Activated CD4-positive, alpha-beta memory T cell treated with anti-CD3 and anti-CD28 coated beads, Interleukin-2, amount 10 ng/mL, durations not matched to agents 7 days and 5 days (primary cell): ENCODE measurements around the gene TBC1D16. TPM values are rescaled to one million over a fixed set of nuclear protein-coding genes. Genes with fewer than 3 reads are reported as not detected.
A peak's percentile ranks its signal among the peaks of the same experiment; 100 is the strongest.

Experiments
- CTCF ChIA-PET: fragments of 350-600 bp; sonication (Branson Sonifier 250); formaldehyde crosslinking; loops from one replicate; lab custom pipeline; 2021; ENCODE audit warnings: antibody characterized with exemption, inconsistent platforms; lab: Charles Lee
- POLR2A ChIA-PET: fragments of 350-600 bp; sonication (Branson Sonifier 250); formaldehyde crosslinking; loops from one replicate; lab custom pipeline; 2021; ENCODE audit warnings: antibody characterized with exemption; lab: Charles Lee
- DNase-seq: peaks from one replicate; pipeline ENCODE4 v3.0.0-alpha.2; 2020
- H3K27ac Mint-ChIP-seq: one replicate; pipeline ENCODE4 v1.8.0; 2021; ENCODE audit warnings: mild to moderate bottlenecking, mixed read lengths
- H3K27me3 Mint-ChIP-seq: one replicate; pipeline ENCODE4 v1.8.0; 2021; ENCODE audit warnings: mixed read lengths
- H3K36me3 Mint-ChIP-seq: one replicate; pipeline ENCODE4 v1.8.0; 2021; ENCODE audit warnings: low read depth, mixed read lengths
- H3K4me1 Mint-ChIP-seq: one replicate; pipeline ENCODE4 v1.8.0; 2021; ENCODE audit warnings: mixed read lengths
- H3K4me3 Mint-ChIP-seq: one replicate; pipeline ENCODE4 v1.8.0; 2021; ENCODE audit warnings: mild to moderate bottlenecking, mixed read lengths
- H3K9me3 Mint-ChIP-seq: one replicate; pipeline ENCODE4 v1.8.0; 2021; ENCODE audit warnings: mixed read lengths
- total RNA-seq, 2 experiments: library from RNA; stranded (reverse); gene quantifications; one replicate each; pipeline ENCODE4 v1.2.3, GENCODE V29; 2021

Gene TBC1D16
- total RNA-seq, 2 experiments from 2014 or later: 0.63 TPM

DNA sequence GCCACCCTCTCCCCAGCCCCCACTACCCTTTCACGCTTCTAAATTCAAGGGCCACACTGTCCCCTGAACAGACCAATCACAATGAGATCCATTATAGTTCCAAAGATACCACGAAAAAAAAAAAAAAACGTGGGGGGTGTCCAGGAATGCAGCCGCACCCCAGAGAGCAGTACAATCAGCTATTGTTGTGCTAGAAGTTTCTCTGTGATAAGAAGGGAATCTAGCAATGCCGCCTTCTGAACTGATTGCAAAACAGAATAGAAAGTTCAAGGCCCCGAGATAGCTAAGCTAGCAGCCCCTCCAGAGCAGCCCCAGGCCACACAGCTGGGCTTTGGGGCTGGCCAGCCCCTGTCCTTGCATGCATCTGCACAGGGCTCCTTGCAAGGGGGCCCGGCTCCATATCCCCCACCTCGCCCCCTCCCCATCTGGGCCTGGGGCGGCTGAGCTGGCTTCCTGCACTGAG lies 109.5 kb downstream of the TBC1D16 start:
- peaks cover 2% of the 10 kb centered on the region for H3K36me3 Mint-ChIP-seq
- H3K27me3 Mint-ChIP-seq: peaks cover 12% of the 10 kb centered on the region
- no peak overlapping the region for H3K27ac Mint-ChIP-seq
- no peak for DNase-seq
- H3K4me1 Mint-ChIP-seq: peaks cover 53% of the 10 kb centered on the region
- no peak overlapping the region for H3K4me3 Mint-ChIP-seq
- CTCF ChIA-PET: no interaction called here
- POLR2A ChIA-PET: no interaction called here
- no peaks in the 10 kb centered on the region for H3K9me3 Mint-ChIP-seq

- Mint-ChIP-seq H3K9me3 (no peaks in the 10 kb centered on the region), H3K27me3 (peaks cover 7% of the 10 kb centered on the region), H3K4me3 (peak overlapping the region; percentile 64), H3K36me3 (peaks cover 2% of the 10 kb centered on the region), H3K27ac (peak overlapping the region; percentile 68), H3K4me1 (peaks cover 52% of the 10 kb centered on the region)
- ChIA-PET POLR2A (no interaction called here), CTCF (interaction anchor here (2.2 kb wide), 1 partner anchor 86 kb away, joined by 10 read pairs; the partner anchor contains the start of gene CBX4)
- peak; percentile 44 for DNase-seq
These were observed 110.3 kb downstream of the TBC1D16 start for GRCh38 chr17:79925242-79925957.

DNA sequence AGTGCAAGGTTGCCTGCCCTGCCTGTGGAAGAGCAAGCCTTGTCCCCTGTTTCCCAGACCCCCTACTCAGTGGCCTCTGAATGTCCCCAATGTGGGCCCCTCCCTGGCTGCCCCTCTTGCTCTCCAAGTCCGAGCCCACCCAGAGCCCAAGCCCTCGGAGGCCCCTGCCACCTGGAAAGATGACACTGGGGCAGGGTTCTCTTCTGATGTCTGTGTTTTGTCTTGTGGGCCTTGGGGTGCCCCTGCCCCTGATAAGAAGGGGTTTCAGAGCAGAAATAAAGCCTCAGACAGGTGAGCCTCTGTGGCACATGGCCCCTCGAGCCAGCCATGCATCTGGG lies 111.1 kb downstream of the TBC1D16 start:
- ChIA-PET POLR2A (interaction anchor here (1.3 kb wide), 1 partner anchor 85 kb away, joined by 3 read pairs; the partner anchor contains the start of gene CBX4), CTCF (interaction anchor here (2.2 kb wide), 1 partner anchor 85 kb away, joined by 10 read pairs; the partner anchor contains the start of gene CBX4)
- Mint-ChIP-seq H3K36me3 (peaks cover 2% of the 10 kb centered on the region), H3K27me3 (peaks cover 7% of the 10 kb centered on the region), H3K9me3 (no peaks in the 10 kb centered on the region), H3K4me3 (peak overlapping the region; percentile 64), H3K4me1 (peaks cover 52% of the 10 kb centered on the region), H3K27ac (peak overlapping the region; percentile 68)
- no peak for DNase-seq

DNA sequence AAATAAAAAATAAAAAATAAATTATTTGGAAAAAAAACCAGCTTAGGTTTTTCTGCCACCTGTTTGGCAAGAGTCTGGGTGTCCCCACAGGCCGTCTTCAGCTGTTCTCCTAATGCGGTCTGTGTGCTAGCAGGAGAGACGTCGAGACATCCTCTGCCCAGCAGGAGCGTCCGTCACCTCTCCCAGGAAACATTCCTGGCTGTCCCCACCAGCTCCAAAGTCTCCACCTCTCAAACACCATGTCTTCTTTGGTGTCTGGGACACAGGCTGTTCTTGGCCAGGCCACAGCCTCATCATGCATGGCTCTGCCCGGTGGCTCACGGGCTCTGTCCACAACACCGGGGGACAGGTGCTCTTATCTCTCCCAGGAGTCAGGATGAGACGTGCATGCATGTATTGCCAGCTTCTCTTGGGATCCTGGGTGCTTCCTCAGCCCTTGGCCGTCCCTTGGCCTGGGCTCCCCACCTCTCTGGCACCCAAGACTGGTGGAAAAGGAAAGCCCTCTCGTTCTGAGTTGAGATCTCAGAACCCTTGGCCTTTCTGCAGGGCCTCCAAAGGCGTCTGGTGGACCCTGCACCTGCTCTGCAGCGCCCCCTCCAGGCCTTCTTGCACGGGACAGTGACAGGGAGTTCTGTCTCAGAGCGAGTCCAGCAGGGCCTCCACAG lies 111.6 kb downstream of the TBC1D16 start:
- H3K27me3 Mint-ChIP-seq: peaks cover 8% of the 10 kb centered on the region
- ChIA-PET POLR2A (interaction anchor here (1.3 kb wide), 1 partner anchor 85 kb away, joined by 3 read pairs; the partner anchor contains the start of gene CBX4), CTCF (interaction anchor here (2.2 kb wide), 1 partner anchor 84 kb away, joined by 10 read pairs; the partner anchor contains the start of gene CBX4)
- H3K4me3 Mint-ChIP-seq: peak overlapping the region; percentile 64
- H3K9me3 Mint-ChIP-seq: no peaks in the 10 kb centered on the region
- peak; percentile 73 for DNase-seq
- peaks cover 2% of the 10 kb centered on the region for H3K36me3 Mint-ChIP-seq
- H3K27ac Mint-ChIP-seq: peak overlapping the region; percentile 68
- H3K4me1 Mint-ChIP-seq: peaks cover 52% of the 10 kb centered on the region

DNA sequence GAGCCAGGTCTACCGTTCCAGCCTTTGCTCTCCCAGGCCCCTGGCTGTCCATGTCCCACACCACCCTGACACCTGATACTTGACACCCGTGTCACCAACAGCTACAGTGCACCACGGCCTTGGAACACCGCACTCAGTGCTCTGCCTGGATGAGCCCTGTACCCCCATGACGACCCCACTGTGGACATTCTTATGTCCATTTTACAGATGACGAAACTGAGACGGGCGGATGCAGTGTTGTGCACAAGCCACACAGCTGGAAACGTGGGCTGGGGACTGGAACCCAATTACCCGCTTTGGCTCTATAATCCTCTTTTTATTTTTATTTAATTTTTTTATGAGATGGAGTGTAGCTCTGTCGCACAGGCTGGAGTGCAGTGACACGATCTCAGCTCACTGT lies 112.9 kb downstream of the TBC1D16 start:
- peaks cover 2% of the 10 kb centered on the region for H3K36me3 Mint-ChIP-seq
- H3K4me3 Mint-ChIP-seq: no peak overlapping the region
- peaks cover 47% of the 10 kb centered on the region for H3K4me1 Mint-ChIP-seq
- H3K27me3 Mint-ChIP-seq: peaks cover 2% of the 10 kb centered on the region
- POLR2A ChIA-PET: interaction anchor here (0.5 kb wide), 1 partner anchor 125 kb away, joined by 3 read pairs; no protein-coding TSS in a partner anchor
- CTCF ChIA-PET: interaction anchor here (0.6 to 1.3 kb wide), 2 partner anchors 38 to 48 kb away, joined by 3 to 5 read pairs; no protein-coding TSS in a partner anchor
- H3K27ac Mint-ChIP-seq: no peak overlapping the region
- no peak for DNase-seq
- no peaks in the 10 kb centered on the region for H3K9me3 Mint-ChIP-seq

DNA sequence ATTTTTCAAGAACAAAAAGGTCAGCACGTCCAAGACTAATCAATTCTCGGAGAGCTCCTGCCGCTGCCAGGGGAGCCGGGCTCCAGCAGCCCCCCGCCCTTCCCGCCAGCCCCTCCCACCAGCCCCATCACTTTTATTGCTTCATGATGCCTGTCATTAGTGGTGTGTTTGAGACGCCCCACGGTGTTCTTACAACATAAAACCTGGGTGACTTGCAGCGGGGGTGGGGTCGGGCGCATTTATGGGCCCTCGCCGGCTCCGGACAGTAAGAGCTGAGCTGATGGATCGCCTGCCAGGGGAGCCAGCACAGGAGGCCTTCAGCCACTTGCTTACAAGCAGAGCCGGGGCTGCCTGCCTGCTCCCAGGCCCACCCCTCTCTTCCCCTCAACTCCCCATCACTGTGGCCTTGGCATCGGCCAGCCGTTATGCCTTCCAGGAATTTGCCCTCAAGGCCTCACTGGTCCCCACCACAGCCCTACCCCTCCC lies 113.5 kb downstream of the TBC1D16 start:
- Mint-ChIP-seq H3K27me3 (peaks cover 2% of the 10 kb centered on the region), H3K27ac (peak overlapping the region; percentile 81), H3K4me3 (no peak overlapping the region), H3K4me1 (peaks cover 40% of the 10 kb centered on the region), H3K9me3 (no peaks in the 10 kb centered on the region), H3K36me3 (peaks cover 2% of the 10 kb centered on the region)
- CTCF ChIA-PET: interaction anchor here (1.3 kb wide), 1 partner anchor 49 kb away, joined by 3 read pairs; no protein-coding TSS in a partner anchor
- POLR2A ChIA-PET: no interaction called here
- DNase-seq: no peak

DNA sequence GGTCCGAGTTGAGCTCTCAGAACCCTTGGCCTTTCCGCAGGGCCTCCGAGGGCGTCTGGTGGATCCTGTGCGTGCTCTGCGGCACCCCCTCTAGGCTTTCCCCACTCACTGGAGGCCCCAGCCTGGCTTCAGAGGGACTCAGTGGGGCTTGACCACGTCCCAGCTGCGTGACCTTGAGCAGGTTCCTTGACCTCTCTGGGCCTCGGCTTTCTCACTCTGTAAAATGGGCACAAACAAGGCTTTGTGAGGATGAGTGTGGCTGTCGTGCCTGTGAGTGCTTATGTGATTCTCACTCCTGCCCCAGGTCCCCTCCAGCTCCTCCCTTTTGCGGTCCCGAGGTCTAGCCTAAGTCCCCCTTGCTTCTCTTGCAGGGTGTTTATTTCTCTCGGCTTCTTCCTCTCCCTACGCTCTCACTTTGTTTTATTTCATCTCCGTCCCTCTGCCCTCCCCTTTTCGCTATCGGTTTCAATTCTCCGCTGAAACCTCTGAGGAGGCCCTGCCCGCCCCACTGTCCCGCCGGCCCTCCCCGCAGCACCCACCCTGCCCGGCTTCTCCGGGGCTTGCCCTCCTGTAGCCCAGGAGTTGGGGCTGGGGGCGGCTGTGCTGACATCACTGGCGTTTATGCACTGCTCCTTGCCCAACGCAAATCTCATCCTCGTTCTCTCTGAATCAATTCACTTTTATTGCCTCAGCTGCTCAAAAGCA lies 114.1 kb downstream of the TBC1D16 start:
- peaks cover 34% of the 10 kb centered on the region for H3K4me1 Mint-ChIP-seq
- peaks cover 2% of the 10 kb centered on the region for H3K27me3 Mint-ChIP-seq
- peaks cover 2% of the 10 kb centered on the region for H3K36me3 Mint-ChIP-seq
- DNase-seq: peak; percentile 27
- ChIA-PET CTCF (no interaction called here), POLR2A (no interaction called here)
- H3K27ac Mint-ChIP-seq: peak overlapping the region; percentile 81
- H3K4me3 Mint-ChIP-seq: peak overlapping the region; percentile 7
- no peaks in the 10 kb centered on the region for H3K9me3 Mint-ChIP-seq

DNA sequence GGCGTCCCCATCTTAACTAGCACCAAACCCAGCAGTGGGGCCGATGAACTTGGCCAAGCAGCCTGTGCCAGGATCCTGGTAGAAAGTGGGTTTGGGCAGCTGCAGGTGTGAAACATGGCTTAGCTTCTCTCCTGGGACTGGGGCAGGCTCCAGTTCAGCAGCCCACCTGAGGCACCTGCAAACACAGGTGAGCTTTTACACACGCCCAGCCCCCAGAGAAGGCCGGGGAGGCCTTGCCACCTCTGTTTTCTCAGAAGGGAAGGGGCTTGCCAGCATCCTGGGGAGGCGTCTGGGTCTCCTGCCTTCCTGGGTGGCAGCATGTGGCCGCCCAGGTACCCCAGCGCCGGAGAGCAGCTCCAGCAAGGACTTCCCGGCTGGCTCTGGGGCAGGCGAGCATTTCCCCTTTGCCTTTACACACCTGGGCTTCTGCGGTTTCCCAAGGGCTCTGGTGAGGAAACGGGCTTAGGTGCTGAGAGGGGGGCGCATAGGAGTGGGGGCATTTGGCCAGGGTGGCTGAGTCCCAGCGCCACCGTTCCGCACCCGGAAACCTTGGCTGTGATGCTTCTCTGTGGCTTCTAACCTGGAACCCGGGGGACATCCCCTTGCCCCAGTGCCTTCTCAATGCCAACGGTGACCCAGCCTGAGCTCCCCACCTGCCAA lies 114.8 kb downstream of the TBC1D16 start:
- H3K4me1 Mint-ChIP-seq: peaks cover 29% of the 10 kb centered on the region
- H3K4me3 Mint-ChIP-seq: no peak overlapping the region
- peaks cover 2% of the 10 kb centered on the region for H3K27me3 Mint-ChIP-seq
- H3K36me3 Mint-ChIP-seq: peaks cover 2% of the 10 kb centered on the region
- ChIA-PET POLR2A (no interaction called here), CTCF (interaction anchor here (1.1 kb wide), 1 partner anchor 124 kb away, joined by 3 read pairs; the partner anchor contains the start of gene CBX8)
- no peaks in the 10 kb centered on the region for H3K9me3 Mint-ChIP-seq
- peak overlapping the region; percentile 81 for H3K27ac Mint-ChIP-seq
- no peak for DNase-seq

- POLR2A ChIA-PET: no interaction called here
- H3K36me3 Mint-ChIP-seq: peaks cover 2% of the 10 kb centered on the region
- H3K27ac Mint-ChIP-seq: no peak overlapping the region
- H3K4me3 Mint-ChIP-seq: no peak overlapping the region
- H3K4me1 Mint-ChIP-seq: peaks cover 21% of the 10 kb centered on the region
- H3K27me3 Mint-ChIP-seq: peaks cover 2% of the 10 kb centered on the region
- CTCF ChIA-PET: interaction anchor here (1.1 kb wide), 2 partner anchors 123 to 174 kb away, joined by 3 to 4 read pairs; partner anchors contain the start of gene CBX8
- no peaks in the 10 kb centered on the region for H3K9me3 Mint-ChIP-seq
- DNase-seq: no peak
These were observed 115.6 kb downstream of the TBC1D16 start for GRCh38 chr17:79919862-79920720.

- ChIA-PET POLR2A (no interaction called here), CTCF (interaction anchor here (1.1 kb wide), 1 partner anchor 173 kb away, joined by 4 read pairs; no protein-coding TSS in a partner anchor)
- Mint-ChIP-seq H3K4me1 (peaks cover 12% of the 10 kb centered on the region), H3K36me3 (peaks cover under 1% of the 10 kb centered on the region), H3K9me3 (no peaks in the 10 kb centered on the region), H3K4me3 (no peak overlapping the region), H3K27ac (no peak overlapping the region), H3K27me3 (peaks cover 2% of the 10 kb centered on the region)
- DNase-seq: no peak
These were observed 116.5 kb downstream of the TBC1D16 start for GRCh38 chr17:79919164-79919585.

DNA sequence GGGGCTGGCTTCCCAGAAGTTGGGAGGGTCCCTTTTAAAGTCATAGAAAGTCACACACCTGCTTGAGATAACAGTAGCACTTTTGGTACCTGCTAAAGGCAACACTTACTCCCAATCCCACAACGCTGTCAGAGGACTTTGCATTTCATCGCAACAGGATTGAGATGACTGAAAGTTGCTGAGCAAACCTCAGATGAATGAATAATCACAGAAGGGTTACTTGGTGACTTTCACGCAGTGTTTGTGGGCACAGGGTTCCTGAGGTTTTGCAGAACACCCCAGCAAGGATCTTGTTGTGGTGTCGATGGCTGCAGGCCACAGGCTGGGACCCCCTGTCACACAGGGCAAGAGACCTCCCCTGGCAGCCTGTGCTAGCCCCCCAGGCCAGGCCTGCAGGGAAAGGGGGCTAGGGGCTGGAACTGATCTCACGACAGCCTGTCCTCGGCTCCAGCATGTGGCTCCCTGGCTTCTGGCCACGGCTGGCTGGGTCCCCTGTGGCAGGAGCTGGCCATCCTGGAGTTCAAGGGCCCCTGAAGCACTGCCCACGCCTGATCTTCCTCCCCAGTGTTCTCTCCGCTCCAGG lies 117.0 kb downstream of the TBC1D16 start:
- H3K27ac Mint-ChIP-seq: no peak overlapping the region
- POLR2A ChIA-PET: no interaction called here
- H3K36me3 Mint-ChIP-seq: no peaks in the 10 kb centered on the region
- CTCF ChIA-PET: no interaction called here
- no peak overlapping the region for H3K4me3 Mint-ChIP-seq
- H3K27me3 Mint-ChIP-seq: peaks cover 2% of the 10 kb centered on the region
- no peak for DNase-seq
- no peaks in the 10 kb centered on the region for H3K9me3 Mint-ChIP-seq
- peaks cover 9% of the 10 kb centered on the region for H3K4me1 Mint-ChIP-seq
